ENCODE results near the gene DNAH6. TPM values are rescaled to one million over a fixed set of nuclear protein-coding genes. Genes with fewer than 3 reads are reported as not detected.

Gene DNAH6
- polyA plus RNA-seq, 2 of the 4 experiments (the other 2 are of a cell fraction), result 0.13 to 0.32 TPM

GRCh38 chr2:84704505-84705244 lies 188.4 kb downstream of the DNAH6 start:
- POLR2A ChIA-PET, result no interaction called here
- CTCF ChIA-PET, result interaction anchor here (0.9 kb wide), 2 partner anchors 221 to 389 kb away, joined by 3 to 4 read pairs; no protein-coding TSS in a partner anchor
- TF ChIP-seq CHD4 (IDR thresholded peaks at IDR 0.05; ENCODE audit: borderline replicate concordance), result no peak
- TF ChIP-seq BHLHE40 (IDR thresholded peaks at IDR 0.05; ENCODE audit: low read depth, low read length), result no peak
- no peak for TF ChIP-seq ZFP36 (IDR thresholded peaks at IDR 0.05; ENCODE audit: borderline replicate concordance, partially characterized antibody)
- TF ChIP-seq MAFK (IDR thresholded peaks at IDR 0.05; ENCODE audit: partially characterized antibody), result no peak
- no peak overlapping the region for H3K27ac ChIP-seq
- FAIRE-seq, result no peak
- H3K4me2 ChIP-seq, result no peak overlapping the region
- ATAC-seq, result no peak
- WGBS (ENCODE audit: missing lambda C conversion rate), result 42% methylated on average over 6 of the region's 6 CpGs
- no peak overlapping the region for H3K4me3 ChIP-seq
- no peaks in the 10 kb centered on the region for H3K4me1 ChIP-seq
- no peak for DNase-seq (ENCODE audit: low read depth in 1 of 2, low spot score in 1 of 2)
- H3K9me3 ChIP-seq, result peaks cover 4% of the 10 kb centered on the region; the same call in 1 of the 3 replicates

- Histone ChIP-seq H3K27ac (no peak overlapping the region), H3K4me2 (no peak overlapping the region), H3K4me1 (no peaks in the 10 kb centered on the region), H3K4me3 (no peak overlapping the region), H3K9me3 (peaks cover 4% of the 10 kb centered on the region; the same call in 1 of the 3 replicates)
- ChIA-PET POLR2A (no interaction called here), CTCF (interaction anchor here (0.6 kb wide), 1 partner anchor 292 kb away, joined by 3 read pairs; no protein-coding TSS in a partner anchor)
- no peak for DNase-seq (ENCODE audit: low read depth in 1 of 2, low spot score in 1 of 2)
- no peak for TF ChIP-seq RCOR1 (IDR thresholded peaks at IDR 0.05; ENCODE audit: low read depth, low read length)
- no peak for TF ChIP-seq EHF (CRISPR knock-in tag; IDR thresholded peaks at IDR 0.05)
- no peak for TF ChIP-seq EP300 (IDR thresholded peaks at IDR 0.05)
- no peak for TF ChIP-seq SREBF2 (IDR thresholded peaks at IDR 0.05)
- FAIRE-seq, result no peak
- ATAC-seq, result no peak
- 66% methylated on average over 2 of the region's 2 CpGs for WGBS (ENCODE audit: missing lambda C conversion rate)
Measured at GRCh38 chr2:84705858-84706257, 189.6 kb downstream of the DNAH6 start.

- Histone ChIP-seq H3K27ac (no peak overlapping the region), H3K4me2 (no peak overlapping the region), H3K4me1 (no peaks in the 10 kb centered on the region), H3K4me3 (no peak overlapping the region), H3K9me3 (no peaks in the 10 kb centered on the region)
- ChIA-PET POLR2A (interaction anchor here (0.6 kb wide), 1 partner anchor 198 kb away, joined by 4 read pairs; no protein-coding TSS in a partner anchor), CTCF (interaction anchor here (1.0 kb wide), 1 partner anchor 9 kb away, joined by 3 read pairs; no protein-coding TSS in a partner anchor)
- no peak for DNase-seq (ENCODE audit: low read depth in 1 of 2, low spot score in 1 of 2)
- ATAC-seq, result no peak
- no peak for FAIRE-seq
- TF ChIP-seq POLR2A (IDR thresholded peaks at IDR 0.05; ENCODE audit: low read length) (no peak), ELK1 (IDR thresholded peaks at IDR 0.05; ENCODE audit: low read depth, low read length) (no peak), NR3C1 (IDR thresholded peaks at IDR 0.05) (no peak), BCL3 (IDR thresholded peaks at IDR 0.05) (no peak), MYC (IDR thresholded peaks at IDR 0.05; ENCODE audit: borderline replicate concordance, low read length) (no peak), ZFP36 (IDR thresholded peaks at IDR 0.05; ENCODE audit: borderline replicate concordance, partially characterized antibody) (no peak), ESRRA (IDR thresholded peaks at IDR 0.05; ENCODE audit: borderline replicate concordance, low read length) (no peak), ZNF302 (CRISPR knock-in tag; IDR thresholded peaks at IDR 0.05) (no peak), HOXB13 (CRISPR knock-in tag; IDR thresholded peaks at IDR 0.05; ENCODE audit: low read depth) (no peak), NPAS2 (CRISPR knock-in tag; IDR thresholded peaks at IDR 0.05; ENCODE audit: borderline replicate concordance) (no peak), RCOR1 (IDR thresholded peaks at IDR 0.05; ENCODE audit: low read depth, low read length) (no peak), REST (IDR thresholded peaks at IDR 0.05) (no peak), TP53 (CRISPR knock-in tag; IDR thresholded peaks at IDR 0.05) (no peak), MAZ (IDR thresholded peaks at IDR 0.05; ENCODE audit: borderline replicate concordance, low read depth, low read length) (no peak), NFE2L2 (conservative IDR thresholded peaks at IDR 0.05; ENCODE audit: low read length) (no peak), BHLHE40 (IDR thresholded peaks at IDR 0.05; ENCODE audit: low read depth, low read length) (no peak)
Measured at GRCh38 chr2:84708442-84708841, 192.1 kb downstream of the DNAH6 start.

Measured in A549 (cell line).